GM21381 (cell line): ENCODE results near the gene GADD45B.
"Not testable (repeated sequence)": the region's sequence is repeated elsewhere in the genome, so short reads cannot be mapped to it uniquely, and the experiment has no call there.

Experiments used
- ATAC-seq: cut with Tn5 transposase; IDR thresholded peaks from one replicate; pipeline ENCODE4 v1.9.1; 2021; ENCODE audit warnings: mild to moderate bottlenecking, moderate library complexity; ENCODE audit not compliant: unreplicated experiment

The GADD45B gene

DNA sequence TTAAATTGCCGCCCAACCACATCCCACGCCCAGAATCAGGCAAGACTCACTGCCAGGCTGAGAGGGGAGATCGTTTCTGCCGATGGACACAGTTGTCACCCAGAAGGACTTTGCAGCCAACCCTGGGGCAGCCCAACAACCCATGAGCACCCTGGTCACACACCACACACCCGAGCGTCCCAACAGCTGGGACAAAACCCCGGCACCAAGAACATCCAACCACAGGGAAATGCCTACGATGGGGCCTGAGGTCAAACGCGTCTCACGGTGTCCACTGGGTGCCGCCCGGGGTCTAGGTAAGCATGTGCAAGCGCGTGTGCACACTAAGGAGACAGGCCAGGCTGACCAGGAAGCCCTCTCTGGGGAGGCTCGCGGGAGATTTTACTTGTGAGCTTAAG lies 32.1 kb upstream of the GADD45B start:
- no peak for ATAC-seq

DNA sequence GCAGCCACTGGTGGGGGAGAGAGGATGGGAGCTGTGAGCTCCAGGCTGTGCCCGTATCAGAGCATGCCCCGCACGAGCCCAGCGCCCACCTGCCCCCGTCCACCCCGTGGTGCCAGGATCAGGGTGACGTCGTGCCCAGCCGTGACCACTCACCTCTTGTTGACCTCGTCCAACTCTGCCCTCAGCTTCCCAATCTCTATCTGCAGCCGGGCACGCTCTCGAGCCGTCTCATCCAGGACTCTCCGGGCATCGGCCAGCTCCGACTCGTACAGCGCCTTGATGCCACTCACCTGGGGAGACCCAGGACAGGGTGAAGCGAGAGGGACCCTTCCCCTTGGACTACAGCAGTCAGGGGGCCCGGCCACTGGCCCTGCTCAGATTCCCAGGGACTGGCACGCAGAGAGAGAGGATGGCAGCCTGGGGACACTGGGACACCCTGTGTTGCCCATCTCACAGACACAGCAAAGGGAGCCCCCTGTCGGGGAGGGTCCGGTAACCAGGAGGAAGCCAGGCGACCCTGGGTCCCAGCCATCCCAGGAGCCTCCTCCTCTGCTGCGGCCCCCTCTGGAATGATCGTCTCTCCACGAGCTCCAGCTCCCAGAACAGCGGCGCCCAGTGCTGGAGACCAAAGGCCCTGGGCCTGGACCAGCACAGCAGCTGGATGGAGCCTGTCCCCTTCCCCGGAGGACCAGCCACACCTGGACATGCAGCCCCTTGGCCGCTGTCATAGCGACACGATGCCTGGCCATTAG lies 31.5 kb upstream of the GADD45B start:
- no peak for ATAC-seq

DNA sequence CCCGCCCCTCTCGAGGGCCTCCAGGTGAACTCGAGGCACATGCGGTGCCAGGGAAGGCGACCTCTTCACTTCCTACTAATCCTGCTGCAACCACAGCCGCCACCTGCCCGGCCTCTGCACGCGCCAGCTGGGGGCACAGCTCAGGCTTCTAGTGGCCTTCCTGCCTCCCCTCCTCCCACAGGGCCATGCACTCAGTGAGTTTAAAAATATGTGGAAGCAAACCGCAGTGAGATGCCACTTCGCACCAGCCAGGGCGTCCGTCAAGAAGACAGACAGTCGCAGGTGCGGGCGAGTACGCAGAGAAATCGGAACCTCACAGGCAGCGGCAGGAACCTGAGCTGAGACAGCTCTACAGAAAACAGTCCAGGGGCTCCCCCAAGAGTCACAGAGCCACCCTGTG lies 29.5 kb upstream of the GADD45B start:
- no peak for ATAC-seq

DNA sequence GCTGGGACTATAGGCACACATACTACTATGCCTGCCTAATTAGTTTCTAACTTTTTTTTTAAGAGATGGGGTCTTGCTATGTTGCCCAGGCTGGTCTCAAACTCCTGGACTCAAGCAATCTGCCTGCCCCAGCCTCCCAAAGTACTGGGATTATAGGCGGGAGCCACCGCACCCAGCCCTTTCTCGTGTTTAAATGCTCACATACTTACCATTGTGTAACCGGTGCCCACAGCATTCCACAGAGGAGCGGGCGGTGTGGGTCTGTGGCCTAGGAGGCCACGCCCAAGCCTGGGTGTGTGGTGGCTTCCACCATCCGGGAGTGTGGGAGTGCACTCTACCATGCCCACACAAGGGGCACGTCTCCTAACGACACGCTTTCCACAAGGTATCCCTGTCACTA lies 26.9 kb upstream of the GADD45B start:
- ATAC-seq: no peak

DNA sequence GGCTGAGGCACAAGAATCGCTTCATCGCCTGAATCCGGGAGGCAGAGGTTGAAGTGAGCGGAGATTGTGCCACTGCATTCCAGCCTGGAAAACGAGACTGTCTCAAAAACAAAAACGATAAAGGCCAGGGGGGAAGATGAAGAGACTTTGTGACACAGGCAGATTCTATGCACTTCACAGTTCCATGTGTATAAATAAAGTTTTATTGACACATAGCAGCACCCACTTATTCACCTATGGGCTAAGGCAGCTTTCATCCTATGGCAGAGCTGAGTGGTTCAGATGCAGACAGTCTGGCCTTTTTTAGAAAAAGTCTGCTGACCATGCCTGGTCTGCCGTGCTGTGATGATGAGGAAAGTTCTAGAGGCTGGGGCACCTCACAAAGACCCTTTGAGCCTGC lies 24.8 kb upstream of the GADD45B start:
- no peak for ATAC-seq

DNA sequence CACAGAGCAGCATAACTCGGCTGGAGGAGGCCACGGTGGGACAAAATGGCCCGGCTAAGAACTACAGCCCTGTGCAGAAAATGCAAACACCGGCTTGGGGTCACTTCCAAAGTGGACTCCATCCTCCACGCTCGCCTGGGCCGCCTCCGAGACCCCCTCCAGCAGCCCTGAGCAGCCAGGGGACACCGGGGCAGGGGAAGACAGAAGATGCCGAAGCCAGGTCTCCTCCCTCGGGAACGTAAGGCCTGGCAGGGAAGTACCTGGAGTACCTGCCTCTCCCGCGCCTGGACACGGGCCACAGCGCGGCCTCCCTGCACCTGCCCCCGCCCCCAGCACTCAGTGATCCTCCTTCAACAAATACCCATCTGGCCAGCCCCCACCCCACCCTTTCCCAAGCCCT lies 24.2 kb upstream of the GADD45B start:
- no peak for ATAC-seq

DNA sequence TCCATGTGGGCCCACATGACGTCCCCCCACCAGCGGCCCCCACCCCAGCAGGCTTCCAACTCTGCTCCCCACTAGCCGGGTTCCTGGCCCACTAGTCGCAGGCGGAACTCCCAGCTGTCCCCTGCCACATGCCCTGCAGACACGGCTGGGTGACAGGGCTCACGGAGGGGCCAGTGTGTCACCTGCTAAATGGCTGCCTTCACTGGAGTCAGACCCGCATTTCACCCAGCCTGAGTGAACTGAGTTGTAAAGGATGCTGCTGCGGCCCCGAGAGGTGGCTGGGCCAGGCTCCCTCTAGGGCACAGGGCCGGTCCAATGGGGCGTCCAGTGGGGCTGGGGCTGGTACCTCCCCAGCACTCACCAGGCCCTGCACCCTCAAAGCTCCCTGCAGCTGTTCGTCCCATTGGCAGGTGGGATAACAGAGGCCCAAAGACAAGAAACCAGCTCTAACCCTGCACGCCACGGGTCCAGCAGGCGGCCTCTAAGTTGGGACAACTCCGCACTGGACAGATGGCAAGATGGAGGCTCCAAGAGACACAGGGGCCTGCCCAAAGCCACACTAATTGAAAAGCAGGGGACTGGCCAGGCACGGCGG lies 22.4 kb upstream of the GADD45B start:
- no peak for ATAC-seq

DNA sequence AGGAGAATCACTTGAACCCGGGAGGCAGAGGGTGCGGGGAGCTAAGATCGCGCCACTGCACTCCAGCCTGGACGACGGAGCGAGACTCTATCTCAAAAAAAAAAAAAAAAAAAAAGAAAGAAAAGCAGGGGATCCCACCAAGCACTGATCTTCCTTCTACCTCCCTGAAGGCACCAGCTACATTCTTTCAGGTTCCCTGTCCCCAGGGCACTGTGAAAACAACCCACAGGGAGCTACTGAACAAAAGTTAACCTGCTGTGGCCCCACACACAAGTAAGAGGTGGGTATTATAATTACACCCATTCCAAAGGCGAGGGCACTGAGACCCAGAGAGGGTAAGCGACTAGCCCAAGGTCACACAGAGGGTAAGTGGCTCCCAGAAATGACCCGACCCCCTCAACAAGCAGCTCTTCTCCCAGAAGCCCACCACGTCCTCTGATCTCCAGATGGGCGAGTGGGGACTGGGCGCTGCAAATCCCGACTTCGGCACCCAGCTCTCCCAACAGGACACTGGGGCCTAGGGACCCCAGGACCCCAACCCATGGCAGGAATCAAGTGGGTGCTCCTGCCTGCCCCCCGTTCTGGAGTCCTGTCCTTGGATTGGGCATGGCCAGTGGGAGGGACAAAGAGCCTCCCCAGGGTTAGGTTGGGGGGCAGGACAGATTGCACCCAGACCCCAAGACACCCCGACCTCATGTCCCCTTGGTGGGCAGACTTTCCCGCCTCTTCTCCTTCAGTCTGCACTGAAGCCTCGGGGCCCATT lies 21.5 kb upstream of the GADD45B start:
- ATAC-seq: no peak

DNA sequence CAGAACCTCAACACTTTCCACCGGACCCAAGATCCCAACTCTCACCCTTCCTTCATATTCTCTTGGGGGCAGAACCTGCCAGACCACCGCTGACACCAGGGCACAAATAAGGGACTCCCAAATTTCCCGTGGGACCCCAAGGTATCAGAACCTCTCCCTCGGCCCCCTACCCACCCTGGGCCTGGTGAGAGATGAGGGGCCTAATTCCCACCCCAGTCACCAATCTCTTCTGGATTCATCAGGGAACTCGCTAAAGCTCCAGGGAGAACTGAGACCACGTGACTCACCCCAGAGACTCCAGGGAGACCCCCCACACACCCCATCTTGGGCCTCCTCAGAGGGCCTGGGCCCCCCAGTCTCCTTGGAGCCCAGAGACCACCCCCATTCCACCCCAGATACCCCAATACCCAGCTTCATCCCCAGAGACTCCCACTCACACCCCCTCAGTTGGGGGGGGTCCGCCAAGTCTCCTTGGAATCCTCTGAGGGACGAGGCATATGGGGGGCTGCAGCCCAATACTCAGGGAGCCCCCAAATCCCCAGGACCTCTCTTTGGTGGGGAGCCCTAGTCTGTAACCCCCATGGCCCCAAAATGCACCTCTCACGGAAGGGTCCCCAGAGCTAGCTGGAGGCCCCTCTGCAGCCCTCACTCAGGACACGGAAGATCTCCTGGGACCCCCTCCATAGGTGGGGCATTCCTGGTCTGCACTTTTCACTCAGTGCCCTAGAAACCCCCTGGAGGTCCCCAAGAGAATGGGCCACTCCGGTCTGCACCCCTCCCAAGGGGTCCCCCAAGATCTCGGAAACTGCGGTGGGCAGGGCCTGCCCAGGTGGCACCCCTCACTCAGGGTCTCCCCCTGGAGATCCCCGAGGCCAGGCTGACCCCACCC lies 20.7 kb upstream of the GADD45B start:
- ATAC-seq: no peak

DNA sequence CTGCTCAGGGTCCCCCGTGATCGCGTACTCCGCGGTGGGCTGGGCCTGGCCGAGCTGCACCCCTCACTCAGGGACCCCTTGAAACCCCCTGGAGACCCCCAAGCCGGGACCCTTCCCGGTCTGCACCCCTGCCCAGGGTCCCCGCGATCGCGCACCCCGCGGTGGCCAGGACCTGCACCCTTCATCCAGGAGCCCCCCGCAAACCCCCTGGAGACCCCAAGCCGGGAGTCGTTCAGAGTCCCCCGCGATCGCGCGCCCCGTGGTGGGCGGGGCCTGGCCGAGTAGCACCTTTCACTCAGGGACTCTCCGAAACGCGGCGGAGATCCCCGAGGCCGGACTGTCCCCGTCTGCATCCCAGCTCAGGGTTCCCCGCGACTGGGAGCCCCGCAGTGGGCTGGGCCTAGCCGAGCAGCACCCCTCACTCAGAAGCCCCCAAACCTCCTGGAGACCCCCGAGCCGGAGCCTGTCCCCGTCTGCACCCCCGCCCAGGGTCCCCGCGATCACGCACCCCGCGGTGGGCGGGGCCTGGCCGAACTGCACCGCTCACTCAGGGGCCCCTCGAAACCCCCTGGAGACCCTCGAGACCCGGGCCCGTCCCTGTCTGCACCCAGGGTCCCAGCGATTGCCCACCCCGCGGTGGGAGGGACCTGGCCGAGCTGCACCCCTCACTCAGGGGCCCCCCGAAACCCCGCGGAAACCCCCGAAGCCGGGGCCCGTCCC lies 19.9 kb upstream of the GADD45B start:
- peak; percentile 25 for ATAC-seq

DNA sequence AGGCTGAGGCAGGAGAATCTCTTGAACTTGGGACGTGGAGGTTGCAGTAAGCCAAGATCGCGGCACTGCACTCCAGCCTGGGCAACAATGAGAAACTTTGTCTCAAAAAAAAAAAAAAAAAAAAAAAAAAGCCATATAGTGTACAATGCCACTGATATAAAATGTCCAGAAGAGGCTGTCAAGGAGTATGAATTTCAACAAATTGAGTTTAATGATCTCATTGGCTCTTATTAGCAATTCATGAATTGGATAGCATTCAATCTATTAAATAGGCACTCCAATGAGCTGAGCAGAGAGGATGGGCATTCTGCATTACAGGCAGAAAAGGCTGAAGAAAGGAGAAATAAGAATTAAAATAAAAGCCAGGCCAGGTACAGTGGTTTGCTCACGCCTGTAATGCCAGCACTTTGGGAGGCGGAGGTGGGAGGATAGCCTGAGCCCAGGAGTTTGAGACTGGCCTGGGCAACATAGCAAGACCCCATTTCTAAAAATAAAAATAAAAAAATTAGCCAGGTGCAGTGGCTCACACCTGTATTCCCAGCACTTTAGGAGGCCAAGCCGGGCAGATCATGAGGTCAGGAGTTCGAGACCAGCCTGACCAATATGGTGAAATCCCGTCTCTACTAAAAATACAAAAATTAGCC lies 18.4 kb upstream of the GADD45B start:
- no peak for ATAC-seq

DNA sequence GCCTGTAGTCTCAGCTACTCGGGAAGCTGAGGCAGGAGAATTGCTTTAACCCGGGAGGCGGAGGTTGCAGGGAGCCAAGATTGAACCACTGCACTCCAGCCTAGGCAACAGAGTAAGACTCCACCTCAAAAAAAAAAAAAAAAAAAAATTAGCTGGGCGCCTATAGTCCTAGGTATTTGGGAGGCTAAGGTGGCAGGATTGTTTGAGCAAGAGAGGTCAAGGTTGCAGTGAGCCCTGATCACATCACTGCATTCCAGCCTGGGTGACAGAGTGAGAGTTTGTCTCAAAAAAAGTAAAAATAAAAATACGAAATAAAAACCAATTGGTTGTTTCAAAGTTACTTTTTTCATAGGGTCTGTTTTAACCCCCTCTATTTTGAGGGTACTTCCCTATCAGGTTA lies 17.9 kb upstream of the GADD45B start:
- ATAC-seq: no peak

DNA sequence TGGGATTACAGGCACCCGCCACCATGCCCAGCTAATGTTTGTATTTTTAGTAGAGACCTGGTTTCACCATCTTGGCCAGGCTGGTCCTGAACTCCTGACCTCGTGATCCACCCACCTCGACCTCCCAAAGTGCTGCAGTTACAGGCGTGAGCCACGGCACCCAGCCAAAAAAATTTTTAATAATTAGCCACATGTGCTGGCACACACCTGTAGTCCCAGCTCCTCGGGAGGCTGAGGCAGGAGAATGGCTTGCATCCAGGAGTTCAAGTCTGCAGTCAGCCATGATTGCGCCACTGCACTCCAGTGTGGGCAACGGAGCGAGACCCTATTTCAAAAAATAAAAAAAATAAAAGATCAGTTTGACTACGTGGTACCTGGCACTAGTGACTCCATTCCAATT lies 17.2 kb upstream of the GADD45B start:
- not testable (repeated sequence) for ATAC-seq

DNA sequence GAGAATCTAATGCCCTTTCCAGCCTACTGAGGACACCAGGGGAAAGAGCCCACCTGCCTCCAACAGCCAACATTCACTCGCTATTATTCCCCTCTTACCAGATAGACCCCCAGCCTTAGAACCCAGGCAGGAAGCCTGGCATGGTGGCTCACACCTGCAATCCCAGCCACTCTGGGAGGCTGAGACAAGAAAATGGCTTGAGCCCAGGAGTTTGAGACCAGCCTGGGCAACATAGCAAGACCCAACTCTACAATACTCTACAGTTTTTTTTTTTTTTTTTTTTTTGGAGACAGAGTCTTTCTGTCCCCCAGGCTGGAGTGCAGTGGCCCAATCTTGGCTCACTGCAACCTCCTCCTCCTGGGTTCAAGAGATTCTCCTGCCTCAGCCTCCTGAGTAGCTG lies 15.7 kb upstream of the GADD45B start:
- no peak for ATAC-seq

DNA sequence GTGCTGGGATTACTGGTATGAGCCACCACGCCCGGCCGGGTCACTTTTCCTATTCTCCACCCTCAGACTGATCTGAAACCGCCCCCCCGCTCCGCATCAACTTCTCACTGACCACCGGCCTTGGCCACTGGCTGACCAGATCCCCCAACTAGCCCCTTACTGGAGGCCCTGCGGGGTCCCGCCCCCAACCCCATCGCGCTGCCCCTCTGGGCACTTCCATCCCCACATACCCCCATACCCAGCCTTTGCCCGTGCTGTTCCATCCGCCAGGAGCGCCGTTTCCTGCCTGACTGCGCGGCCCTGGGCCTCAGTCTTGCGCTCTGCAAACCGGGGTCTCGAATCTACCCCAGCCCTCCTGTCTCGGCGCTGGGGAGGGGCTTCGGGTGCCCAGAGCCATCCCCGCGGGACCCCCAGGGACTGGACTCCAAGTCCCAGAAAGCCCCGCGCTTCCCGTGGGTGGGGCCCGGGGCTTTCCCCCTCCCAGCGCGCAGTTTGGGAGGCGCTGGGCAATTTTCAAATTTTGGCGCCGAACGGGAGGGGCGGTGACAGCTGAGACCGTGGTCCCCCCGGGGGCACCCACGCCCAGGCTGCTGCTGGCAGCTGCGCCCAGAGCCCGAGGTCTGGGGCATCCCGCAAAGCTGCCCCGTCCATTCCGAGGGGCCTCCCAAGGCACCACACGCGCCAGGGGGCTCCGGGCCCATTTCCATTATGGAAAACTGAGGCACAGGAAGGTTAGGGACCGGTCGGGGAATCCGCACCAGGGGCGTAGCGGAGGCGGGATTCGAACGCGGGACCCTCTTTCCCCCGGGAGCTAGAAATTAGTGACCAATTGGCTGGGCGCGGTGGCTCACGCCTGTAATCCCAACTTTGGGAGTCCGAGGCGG lies 13.9 kb upstream of the GADD45B start:
- ATAC-seq: no peak

DNA sequence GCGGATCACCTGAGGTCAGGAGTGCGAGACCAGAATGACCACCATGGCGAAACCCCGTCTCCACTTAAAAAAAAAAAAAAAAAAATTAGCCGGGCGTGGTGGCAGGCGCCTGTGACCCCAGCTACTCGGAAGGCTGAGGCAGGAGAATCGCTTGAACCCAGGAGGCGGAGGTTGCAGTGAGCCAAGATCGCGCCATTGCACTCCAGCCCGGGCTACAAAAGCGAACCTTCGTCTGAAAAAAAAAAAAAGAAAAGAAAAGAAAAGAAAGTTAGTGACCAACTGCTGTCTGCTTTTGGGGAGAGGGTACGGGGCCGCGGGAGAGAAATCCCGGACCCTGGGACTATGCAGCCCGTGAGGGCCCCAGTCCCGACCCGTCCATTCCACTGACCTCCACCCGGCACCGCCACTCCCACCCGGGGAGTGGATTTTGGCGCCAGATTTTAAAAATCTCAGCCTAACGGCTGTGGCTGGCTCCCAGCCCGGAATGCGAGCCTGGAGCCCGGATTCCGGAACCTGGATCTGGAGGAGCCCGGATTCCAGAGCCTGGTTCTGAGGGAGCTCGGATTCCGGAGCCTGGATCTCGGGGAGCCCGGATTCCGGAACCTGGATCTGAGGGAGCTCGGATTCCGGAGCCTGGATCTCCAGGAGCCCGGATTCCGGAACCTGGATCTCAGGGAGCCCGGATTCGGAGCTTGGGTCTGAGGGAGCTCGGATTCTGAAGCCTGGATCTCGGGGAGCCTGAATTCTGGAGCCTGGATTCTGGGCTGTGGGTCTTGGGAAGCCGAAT lies 13.1 kb upstream of the GADD45B start:
- ATAC-seq: no peak

DNA sequence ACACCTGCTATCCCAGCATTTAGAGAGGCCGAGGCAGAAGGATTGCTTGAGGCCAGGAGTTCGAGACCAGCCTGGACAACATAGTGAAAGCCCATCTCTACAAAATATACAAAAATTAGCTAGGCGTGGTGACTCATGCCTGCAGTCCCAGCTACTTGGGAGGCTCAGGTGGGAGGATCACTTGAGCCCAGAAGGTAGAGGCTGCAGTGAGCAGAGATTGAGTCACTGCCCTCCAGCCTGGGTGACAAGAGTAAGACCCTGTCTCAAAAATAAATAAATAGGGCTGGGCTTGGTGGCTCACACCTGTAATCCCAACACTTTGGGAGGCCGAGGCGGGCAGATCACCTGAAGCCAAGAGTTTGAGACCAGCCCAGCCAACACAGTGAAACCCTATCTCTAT lies 12.2 kb upstream of the GADD45B start:
- not testable (repeated sequence) for ATAC-seq

DNA sequence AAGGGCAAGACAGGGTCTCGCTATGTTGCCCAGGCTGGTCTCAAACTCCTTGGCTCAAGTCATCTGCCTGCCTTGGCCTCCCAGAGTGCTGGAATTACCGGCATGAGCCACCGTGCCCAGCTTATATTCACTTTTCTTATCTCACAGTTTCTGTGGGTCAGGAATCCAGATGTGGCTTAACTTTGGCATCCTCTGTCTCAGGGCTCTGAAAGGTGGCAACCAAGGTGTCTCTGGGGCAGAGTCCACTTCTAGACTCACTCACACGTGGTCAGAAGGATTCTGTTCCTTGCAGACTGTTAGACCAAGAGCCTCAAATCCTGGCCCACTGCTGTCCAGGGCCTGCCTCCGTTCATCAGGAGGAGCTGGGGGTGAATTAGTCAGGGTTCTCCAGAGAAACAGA lies 11.5 kb upstream of the GADD45B start:
- no peak for ATAC-seq
